GM12891 (cell line): ENCODE measurements around the gene TAF4.

Source experiments
- POLR2A ChIP-seq: IDR thresholded peaks from 2 replicates; pipeline ENCODE4 v1.6.1; 2011; ENCODE audit warnings: low read depth, low read length, control low read depth
- SPI1 ChIP-seq: IDR thresholded peaks from 2 replicates; pipeline ENCODE4 v1.6.1; 2011; ENCODE audit warnings: low read depth, low read length, control low read depth

- TF ChIP-seq SPI1, result no peak
- TF ChIP-seq POLR2A, result no peak
Observed at GRCh38 chr20:62006482-62006881, 59.2 kb downstream of the TAF4 start.
